GM12875 (cell line): Measurements from ENCODE around the gene AGPAT3.

ENCODE experiments used
- H3K4me3 ChIP-seq: one replicate; pipeline ENCODE4 v1.5.1; 2011; ENCODE audit warnings: low read depth, low read length, control low read depth
- TF ChIP-seq, protein P1 (sequence below): IDR thresholded peaks from 2 replicates; pipeline ENCODE4 v1.5.1; 2011; ENCODE audit warnings: low read depth, mild to moderate bottlenecking, control low read depth, inconsistent platforms, low read length, moderate library complexity, borderline replicate concordance; ENCODE audit not compliant: insufficient read depth

The AGPAT3 gene

DNA sequence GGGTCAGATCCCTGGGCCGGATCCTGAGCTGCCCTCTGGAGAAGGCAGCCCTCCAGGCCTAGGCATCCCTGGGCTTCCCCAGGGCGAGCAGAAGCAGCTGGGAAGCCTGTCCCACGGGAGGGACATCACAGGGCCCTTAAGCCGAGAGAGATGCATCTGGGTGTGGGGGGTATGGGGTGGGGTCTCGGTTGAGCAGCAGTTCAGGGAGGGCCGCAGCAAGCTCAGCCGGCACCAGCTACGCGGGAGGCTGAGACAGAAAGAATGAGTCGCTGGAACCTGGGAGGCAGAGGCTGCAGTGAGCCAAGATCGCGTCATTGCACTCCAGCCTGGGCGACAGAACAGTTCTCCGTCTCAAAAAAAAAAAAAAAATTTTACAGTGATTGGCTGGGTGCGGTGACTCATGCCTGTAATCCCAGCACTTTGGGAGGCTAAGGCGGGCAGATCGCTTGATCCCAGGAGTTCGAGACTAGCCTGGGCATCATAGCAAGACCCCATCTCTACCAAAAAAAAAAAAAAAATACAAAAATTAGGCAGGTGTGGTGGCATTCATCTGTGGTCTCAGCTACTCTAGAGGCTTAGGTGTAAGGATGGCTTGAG, 37.9 kb upstream of the AGPAT3 start:
- TF ChIP-seq, protein P1, sequence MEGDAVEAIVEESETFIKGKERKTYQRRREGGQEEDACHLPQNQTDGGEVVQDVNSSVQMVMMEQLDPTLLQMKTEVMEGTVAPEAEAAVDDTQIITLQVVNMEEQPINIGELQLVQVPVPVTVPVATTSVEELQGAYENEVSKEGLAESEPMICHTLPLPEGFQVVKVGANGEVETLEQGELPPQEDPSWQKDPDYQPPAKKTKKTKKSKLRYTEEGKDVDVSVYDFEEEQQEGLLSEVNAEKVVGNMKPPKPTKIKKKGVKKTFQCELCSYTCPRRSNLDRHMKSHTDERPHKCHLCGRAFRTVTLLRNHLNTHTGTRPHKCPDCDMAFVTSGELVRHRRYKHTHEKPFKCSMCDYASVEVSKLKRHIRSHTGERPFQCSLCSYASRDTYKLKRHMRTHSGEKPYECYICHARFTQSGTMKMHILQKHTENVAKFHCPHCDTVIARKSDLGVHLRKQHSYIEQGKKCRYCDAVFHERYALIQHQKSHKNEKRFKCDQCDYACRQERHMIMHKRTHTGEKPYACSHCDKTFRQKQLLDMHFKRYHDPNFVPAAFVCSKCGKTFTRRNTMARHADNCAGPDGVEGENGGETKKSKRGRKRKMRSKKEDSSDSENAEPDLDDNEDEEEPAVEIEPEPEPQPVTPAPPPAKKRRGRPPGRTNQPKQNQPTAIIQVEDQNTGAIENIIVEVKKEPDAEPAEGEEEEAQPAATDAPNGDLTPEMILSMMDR, result no peak
- H3K4me3 ChIP-seq, result no peak overlapping the region

DNA sequence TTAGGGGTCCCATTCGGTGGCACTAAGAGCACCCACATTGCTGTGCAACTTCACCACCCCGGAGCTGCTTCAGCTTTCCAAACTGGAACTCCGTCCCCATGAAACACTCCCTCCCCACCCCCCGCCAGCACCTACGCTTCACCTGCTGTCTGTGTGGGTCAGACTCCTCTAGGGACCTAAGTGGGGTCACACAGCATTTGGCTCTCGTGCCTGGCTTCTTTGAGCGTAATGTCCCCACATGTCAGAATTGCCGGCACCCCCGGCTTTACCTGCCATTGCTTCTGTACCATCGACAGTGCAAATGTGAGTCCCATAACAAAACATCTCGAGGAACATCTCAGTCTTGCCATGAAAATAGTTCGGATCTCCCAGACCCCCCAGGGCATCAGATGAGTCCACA, 35.9 kb upstream of the AGPAT3 start:
- no peak overlapping the region for H3K4me3 ChIP-seq
- TF ChIP-seq, protein P1, result no peak

DNA sequence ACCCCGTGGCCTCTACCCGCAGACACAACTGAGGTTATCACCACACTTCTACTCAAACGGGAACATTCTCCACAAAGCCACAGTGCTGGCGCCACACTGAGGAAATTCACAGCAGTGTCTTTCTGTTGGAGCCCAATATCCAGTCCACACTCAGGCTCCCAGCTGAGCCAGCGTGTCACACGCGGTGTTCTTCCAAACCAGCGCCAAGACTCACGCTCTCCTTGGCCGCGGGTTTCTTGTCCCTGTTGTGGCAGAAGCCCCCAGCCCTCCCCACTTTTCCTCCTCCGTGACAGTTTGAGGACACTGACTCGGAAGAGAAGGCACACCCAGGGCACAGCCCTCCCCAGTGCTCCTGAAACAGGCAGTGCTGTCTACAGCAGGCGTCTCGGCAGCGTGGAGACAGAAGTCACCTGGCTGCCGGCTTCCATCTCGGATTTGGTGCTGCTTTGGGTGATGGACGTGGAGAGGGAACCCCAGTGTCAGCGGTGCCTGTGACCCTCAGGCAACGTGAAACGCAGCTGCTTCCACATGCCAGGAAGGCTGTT, 35.4 kb upstream of the AGPAT3 start:
- TF ChIP-seq, protein P1, result 0 out of 2 replicates have a peak, but pooled peaks have one; percentile 2
- H3K4me3 ChIP-seq, result no peak overlapping the region

DNA sequence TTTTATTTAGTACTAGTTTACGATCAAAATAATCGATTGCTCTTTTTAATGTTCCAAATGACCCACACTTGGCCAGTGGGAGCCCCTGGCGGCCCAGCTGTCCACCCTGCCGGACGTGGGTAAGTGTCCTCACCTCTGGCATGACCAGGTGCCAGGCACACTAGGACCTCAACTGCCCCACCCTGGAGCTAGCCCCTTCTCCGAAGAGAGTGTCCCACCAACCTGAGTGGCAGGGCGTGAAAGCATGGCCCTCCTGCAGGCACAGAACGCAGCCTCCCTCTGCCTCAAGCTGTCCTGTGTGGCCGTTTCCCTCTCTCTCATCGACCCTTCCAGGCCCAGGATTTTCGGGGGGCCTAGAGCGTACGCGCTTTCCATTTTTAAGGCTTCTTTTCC, 32.9 kb upstream of the AGPAT3 start:
- no peak overlapping the region for H3K4me3 ChIP-seq
- TF ChIP-seq, protein P1, result no peak

DNA sequence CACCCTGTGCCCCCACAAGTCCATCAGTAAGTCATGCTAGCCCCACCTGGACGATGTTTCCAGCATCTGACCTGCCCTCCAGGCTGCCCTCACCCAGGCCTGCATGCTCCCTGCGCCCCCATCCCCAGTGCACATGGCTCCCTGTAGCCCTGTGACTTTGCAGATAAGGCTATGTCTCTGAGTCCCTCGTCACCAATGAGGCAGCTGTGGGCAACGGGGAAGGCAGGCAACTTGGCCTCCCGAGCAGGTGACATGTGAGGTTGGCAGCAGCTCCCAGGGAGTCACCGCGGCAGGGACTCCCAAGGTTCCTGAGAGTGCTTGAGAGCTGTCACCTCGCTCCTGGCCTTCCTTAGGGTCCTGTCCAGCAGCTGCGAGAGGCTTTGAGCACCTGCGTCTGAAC, 32.4 kb upstream of the AGPAT3 start:
- TF ChIP-seq, protein P1, result no peak
- H3K4me3 ChIP-seq, result no peak overlapping the region

DNA sequence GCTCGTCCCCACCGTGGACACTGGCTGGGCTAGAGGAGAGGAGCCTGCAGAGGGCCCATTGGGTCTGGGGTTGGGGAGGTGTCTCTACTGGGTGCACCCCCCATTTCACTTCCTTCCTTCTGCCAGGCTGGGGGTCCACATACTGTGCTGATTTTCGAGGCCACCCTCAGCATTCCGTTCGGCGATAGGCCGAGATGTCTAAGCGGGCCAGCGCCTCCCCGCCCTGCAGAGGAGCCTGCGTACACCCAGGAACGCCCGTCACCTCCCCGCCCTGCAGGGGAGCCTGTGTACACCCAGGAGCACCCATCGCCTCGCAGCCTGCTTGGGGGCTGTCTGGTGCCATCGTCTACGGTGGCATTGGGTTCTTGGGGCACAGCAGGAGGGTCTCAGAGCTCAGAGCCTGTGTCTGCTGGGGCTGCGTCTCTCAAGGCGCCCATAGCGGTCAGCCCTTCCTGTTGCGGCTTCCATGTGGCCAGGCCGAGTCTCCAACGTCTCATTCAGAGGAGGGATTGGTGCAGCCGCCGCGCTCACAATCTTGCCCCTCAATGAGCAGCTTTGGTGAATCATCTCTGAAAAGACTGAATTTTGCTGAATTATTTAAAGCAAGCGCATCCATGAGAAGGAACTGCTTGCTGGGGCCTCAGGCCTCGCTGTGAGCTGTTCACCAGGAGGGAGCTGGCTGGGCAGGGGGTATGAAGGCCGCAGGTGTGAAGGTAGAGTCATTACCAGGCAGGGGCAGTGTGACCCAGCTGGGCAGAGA, 30.7 kb upstream of the AGPAT3 start:
- TF ChIP-seq, protein P1, result no peak
- no peak overlapping the region for H3K4me3 ChIP-seq

DNA sequence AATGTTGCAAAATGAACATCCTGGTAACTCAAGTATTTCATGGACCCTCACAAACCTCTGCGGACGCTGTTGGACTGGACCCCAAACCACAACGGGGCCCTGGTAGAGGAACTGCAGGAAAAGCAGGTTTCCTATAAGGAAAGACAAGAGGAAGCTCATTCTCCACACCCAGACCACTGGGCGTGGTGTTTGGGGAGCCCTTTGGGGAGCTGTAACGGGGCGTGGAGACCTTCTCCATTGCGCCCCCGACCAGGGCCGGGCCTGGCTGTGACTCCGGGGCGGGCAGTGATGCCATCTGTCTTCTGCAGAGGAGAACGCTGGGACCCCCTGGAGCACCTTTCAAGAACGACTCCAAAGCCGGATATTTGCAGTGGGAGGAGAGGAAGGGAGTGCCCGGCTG, 30.0 kb upstream of the AGPAT3 start:
- TF ChIP-seq, protein P1, result no peak
- H3K4me3 ChIP-seq, result no peak overlapping the region
